Left lobe of liver (tissue), 2 donors: Measurements from ENCODE around the gene ZNF407. TPM values are rescaled to one million over a fixed set of nuclear protein-coding genes. Genes with fewer than 3 reads are reported as not detected.

Experiments used
- ATAC-seq: fragments of 200-7000 bp; cut with Tn5 transposase; one replicate; pipeline ENCODE4 v1.9.1; 2020; ENCODE audit warnings: mild to moderate bottlenecking, moderate library complexity
- DNase-seq: peaks from one replicate; pipeline ENCODE4 v3.0.0-alpha.2; 2020; ENCODE audit warnings: low spot score
- total RNA-seq: library from RNA; stranded (reverse); gene quantifications from one replicate; pipeline ENCODE4 v1.2.1, GENCODE V29; 2021
- donor health status: DM: no; HTN: no; CAD: no; lungs with moderate emphysema.
- donor health status: DM: no; HTN: yes; CAD: no.

The ZNF407 gene
- total RNA-seq, 1 donor from 2014 or later: 4.9 TPM

DNA sequence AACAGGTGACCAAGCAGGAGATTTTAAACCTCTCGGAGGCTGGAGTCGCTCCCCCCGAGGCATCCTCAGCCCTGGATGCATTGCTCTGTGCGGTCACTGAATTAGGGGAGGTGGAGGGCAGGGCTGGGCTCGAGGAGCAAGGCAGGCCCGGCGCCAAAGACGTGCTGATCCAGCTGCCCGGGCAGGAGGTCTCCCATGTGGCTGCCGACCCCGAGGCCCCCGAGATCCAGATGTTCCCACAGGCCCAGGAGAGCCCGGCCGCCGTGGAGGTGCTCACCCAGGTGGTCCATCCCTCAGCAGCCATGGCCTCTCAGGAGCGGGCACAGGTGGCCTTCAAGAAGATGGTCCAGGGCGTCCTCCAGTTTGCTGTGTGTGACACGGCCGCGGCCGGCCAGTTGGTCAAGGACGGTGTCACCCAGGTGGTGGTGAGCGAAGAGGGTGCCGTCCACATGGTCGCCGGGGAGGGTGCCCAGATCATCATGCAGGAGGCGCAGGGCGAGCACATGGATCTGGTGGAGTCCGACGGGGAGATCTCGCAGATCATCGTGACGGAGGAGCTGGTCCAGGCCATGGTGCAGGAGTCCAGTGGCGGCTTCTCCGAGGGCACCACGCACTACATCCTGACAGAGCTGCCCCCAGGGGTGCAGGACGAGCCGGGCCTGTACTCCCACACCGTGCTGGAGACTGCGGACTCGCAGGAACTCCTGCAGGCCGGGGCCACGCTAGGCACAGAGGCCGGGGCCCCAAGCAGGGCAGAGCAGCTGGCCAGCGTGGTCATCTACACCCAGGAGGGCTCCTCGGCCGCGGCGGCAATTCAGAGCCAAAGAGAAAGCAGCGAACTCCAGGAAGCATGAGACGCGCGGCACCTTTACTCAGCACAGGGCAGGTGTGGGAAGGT is 466.2 kb downstream of the ZNF407 start:
- DNase-seq (no peak), ATAC-seq (no peak)

DNA sequence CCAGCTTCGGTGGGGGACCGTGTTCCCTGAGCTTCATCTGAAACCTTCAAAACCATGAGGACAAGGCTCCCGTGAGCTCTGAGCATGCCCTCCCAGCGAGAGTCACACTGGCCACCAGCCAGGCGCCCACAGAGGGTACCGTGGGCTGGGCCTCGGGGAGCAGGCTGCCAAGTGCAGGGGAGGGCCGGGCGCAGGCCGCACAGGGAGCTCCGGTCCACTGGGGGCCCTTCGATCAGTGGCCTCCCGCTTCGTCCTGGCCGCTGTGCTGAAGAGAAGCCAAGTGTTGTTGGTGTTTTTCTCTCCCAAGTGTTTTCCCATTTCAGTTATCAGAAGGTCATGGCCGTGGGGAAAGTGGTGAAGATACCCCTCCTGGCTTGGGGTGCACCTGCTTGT is 466.8 kb downstream of the ZNF407 start:
- DNase-seq (no peak), ATAC-seq (no peak)

DNA sequence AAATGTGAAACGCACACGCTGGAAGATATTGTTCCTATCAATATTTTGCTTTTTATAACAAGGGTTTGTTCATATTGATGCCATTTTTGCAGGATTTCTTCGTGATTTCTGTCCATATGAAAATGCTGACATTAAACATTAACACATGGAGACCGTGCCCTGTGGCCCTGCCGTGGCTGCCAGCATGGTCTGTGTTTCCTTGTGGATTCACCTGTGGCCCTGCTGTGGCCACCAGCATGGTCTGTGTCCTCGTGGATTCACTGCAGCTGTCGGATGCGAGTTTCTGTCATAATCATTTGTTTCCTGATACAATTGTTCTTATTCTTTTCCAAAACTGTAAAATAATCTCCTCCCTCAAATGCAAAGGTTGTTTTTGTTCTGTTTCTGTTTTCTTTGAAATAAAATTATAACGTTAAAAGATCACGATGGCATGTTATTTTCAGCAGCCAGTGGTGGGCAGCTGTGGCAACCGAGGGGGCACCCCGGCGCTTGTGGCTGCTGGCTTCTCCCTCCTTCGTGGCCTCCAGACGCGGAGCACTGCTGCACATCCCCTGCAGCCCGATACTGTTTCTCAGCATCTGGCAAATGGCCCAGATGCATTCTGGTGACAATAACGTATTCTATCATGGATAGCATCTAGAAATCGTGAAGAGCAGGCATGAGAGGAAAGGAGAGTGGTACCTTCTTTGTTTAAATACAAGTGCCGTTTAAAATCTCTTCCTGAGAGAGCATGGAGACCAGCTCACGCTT is 467.8 kb downstream of the ZNF407 start:
- ATAC-seq (no peak), DNase-seq (no peak)

GRCh38 chr18:75066021-75066880 is 468.6 kb downstream of the ZNF407 start:
- no peak for DNase-seq
- ATAC-seq: no peak

DNA sequence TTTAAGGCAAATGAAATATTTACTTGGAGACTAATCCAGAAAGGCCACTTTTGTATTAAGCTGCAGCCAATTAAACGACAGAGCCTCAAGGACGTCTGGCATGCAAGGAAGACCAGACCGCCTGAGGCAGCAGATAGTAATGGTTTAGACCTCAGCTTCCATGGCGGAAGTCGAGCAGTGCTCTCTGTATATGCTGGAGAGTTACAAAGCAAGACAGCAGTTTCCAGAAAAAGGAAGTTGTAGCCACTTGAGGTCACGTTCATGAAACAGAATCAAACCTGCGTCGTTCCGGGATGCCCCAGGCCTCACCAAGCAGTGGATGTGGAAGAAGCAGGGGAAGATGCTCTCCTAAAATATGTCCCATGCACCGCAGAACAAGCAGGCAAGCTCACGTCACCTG is 469.3 kb downstream of the ZNF407 start:
- no peak for ATAC-seq
- DNase-seq: no peak

DNA sequence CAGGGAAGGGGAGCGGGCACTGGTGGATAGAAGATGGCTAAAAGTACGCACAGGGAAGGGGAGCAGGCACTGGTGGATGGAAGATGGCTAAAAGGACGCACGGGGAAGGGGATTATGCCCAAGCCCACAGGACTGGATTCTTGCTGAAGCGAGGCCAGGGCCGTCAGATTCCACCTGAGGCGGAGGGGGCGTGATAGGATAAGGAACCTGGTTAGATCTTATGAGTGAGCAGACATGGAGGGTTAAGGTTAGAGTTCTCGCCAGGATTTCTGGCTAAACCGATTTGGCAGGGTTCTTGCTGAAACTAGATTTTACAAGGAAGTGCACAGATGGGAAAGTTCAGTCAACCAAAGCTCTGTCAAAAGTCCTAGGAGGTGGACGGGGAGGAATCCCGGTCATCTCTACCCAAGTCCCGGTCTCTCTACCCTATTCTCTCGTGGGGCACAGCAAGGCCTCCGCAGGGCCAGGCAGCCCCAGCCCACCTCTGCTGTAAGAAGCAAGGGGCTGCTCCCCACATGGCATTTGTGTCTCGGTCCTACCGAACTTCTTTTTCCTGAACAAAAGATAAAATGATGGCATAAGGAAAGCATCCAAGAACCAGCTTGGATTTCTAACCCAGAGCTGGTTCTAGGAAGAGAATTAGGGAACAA is 470.5 kb downstream of the ZNF407 start:
- ATAC-seq: no peak
- DNase-seq: no peak

- DNase-seq (no peak), ATAC-seq (no peak)
These were observed 471.2 kb downstream of the ZNF407 start for GRCh38 chr18:75068682-75069435.

DNA sequence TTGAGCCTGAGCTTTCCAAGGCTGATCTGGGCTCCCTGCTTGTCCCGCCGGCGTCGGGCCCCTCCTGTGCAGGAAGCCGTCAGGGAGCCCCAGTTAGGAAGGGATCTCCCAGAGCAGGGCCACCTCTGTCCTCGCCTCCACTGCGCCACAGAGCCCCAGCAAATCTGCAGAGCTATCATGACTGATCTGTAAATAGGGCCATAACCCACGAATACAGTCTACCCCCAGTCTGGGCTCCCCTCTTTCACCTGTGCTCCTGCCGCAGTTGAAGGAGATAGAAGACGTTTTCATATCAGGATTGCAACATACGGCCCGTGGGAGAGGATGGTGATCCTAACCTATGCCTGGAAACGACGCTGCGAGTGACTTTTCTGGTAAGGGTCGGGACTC is 472.6 kb downstream of the ZNF407 start:
- DNase-seq: no peak
- no peak for ATAC-seq

DNA sequence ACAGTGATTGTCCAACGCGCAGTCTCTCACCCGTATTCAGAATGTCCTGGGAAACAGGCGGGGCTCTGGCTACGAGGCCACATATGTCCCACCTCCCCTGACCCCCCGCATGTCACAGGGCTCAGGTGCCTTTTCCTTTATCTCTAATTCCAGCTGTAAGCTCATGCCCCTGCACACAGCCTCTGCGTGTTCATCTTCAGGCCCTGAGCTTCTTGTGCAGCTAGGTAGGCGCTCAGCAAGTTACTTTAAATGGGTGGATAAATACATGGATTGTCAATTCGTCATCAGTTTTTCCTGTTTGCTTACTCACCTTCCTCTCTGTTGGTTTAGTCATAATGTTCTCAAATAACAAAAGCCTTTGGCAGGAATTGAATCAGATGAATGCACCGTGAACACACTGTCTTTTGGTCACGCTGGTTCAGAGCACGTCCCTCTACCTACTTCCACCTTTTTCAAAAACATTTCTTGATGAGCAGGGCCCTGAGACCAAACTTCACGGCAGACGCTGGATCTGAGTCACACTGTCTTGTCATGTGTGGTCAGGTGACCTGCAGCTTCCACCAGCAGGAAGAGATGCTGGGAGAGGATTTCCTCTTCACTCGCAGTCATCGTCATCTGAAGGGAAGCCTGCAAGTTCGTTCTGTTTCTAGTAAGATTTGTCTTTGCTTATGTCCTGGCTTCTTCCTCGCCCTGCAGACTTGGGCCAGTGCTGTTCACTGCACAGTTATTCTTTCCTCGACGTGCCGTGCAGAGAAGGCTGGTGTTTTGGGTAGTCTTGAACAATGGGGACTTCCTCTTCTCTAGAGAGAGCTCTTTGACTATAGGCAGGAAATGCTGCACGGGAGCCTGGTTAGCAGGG is 473.2 kb downstream of the ZNF407 start:
- no peak for DNase-seq
- peak; percentile 56 for ATAC-seq

- DNase-seq: no peak
These were observed 473.8 kb downstream of the ZNF407 start for GRCh38 chr18:75071484-75071785.

GRCh38 chr18:75071866-75072671 is 474.4 kb downstream of the ZNF407 start:
- no peak for ATAC-seq
- no peak for DNase-seq

More at GRCh38 chr18:75071484-75071785, 473.8 kb downstream of the ZNF407 start:
- no peak for ATAC-seq

DNA sequence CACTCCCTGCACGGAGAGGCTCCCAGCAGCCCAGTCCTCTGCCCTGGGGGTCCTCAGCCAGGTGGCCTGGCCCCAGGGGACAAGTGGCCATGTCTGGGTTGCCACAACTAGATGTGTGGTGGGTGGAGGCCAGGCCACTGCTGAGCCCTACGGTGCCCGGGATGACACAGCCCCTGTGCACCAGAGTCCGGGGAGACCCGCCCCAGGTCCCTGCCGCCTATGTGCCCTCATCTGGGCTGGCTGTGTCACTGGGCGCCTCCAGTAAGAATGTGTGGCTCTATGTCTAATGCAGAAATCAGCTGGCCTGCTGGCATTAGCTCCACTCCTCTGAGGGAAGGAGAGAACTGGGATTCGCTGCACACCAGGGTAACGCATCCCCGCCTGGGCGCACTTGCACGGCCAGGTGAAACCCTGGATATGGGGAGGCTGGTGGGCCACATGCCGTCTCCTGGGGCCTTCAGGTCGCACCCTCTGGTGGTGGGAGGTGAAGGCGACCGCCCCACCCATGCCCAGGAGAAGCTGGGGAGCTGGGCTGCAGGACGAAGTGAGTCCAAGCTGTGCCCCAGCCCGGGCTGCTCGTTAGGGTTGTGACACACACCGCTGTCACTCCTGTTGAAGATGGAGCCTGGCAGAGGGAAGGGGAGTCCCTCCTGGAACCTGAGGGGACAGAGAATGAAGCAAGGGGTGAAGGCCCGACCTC is 475.2 kb downstream of the ZNF407 start:
- DNase-seq (no peak), ATAC-seq (no peak)

DNA sequence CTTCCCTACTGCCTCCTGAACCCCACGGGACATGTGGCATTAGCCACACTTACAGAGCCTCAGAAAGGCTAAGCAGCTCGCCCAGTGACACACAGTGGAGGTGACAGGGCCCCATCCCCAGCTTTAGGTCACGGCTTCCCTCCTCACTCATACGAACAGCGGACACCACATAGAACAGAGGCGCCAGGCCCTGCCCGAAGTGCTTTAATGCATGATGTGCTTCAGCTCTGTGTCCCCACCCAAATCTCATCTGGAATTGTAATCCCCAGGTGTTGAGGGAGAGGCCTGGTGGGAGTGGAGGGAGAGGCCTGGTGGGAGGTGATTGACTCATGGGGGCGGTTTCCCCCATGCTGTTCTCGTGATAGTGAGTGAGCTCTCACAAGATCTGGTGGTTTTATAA is 476.0 kb downstream of the ZNF407 start:
- ATAC-seq (no peak), DNase-seq (no peak)

- no peak for ATAC-seq
These were observed 476.7 kb downstream of the ZNF407 start for GRCh38 chr18:75074196-75075015.

DNA sequence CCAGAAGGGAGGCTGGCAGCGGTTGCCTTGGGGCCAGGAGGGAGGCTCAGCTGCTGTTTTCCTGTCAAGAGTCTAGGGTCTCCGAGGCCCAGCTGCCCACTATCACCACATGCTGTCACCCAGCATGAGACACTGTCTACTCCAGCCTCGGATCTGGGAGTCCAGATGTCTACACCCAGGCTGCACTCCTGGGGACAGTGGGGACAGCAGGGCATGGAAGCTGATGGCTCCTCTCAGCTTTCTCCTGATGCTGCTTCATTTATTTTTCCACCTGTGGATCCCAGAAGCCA is 477.3 kb downstream of the ZNF407 start:
- DNase-seq (no peak), ATAC-seq (no peak)

More at GRCh38 chr18:75074196-75075015, 476.7 kb downstream of the ZNF407 start:
- DNase-seq: no peak

GRCh38 chr18:75075429-75075841 is 477.8 kb downstream of the ZNF407 start:
- DNase-seq (no peak), ATAC-seq (no peak)

GRCh38 chr18:75076286-75076685 is 478.6 kb downstream of the ZNF407 start:
- DNase-seq (no peak), ATAC-seq (no peak)
